ENCODE measurements around the gene ILKAP. TPM values are rescaled to one million over a fixed set of nuclear protein-coding genes. Genes with fewer than 3 reads are reported as not detected.

Gene ILKAP
- total and polyA plus RNA-seq, 7 experiments from 2014 or later: 40.6 to 126 (median 88.4) TPM

DNA sequence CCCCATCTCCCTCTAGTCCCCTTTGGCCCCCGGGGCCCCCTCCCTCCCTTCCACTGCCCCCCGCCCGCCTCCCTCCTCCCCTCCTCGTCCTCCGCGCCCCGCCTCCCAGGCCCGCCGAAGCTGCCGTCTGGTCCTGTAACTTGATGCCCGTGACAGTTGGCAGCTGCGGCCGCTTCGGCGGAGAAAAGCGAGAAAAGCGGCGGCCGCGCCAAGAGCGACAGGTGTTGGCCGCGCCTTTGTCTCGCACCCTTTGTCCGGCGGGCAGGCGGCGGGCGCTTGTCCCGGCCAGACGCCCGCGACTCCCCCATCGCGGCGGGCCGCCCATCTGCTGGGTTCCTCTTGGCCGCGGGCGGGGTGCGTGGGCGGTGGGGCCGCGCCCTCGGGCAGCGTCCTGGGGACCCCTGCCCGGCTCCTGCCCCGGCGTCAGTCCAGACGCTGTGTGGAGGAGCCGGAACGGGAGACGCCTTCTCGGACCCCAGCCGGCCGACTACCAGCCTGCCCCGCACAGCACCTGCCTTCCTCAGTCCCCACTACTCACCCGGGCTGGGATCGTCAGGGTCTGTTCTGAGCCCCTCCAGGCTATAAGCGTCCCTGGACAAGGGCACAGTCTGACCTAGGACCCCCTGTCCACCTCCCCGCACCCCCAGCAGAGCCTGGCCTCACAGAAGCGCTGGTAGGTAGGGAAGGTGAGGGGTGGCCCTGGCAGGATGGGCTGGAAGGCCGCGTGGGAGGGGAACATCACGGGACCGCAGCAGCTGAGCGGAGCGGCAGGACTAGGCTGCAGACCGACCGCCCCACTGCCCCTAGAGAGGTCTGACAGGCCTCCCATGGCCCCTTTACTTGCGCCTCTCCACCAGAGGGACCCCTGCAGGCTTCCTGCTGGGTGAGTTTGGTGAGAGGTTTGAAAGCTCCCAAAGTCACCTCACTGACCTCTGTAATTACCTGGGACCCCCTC is 37.5 kb upstream of the ILKAP start:
- peaks cover 3 to 40% (median 4%) of the 10 kb centered on the region in 5 donors for H3K27me3 Mint-ChIP-seq
- DNase-seq (no peak), ATAC-seq (no peak)
- H3K27ac ChIP-seq (ENCODE audit: low read depth, low read length): no peak overlapping the region
- H3K4me1 ChIP-seq (ENCODE audit: control insufficient read depth in 2 of 2, insufficient read depth in 2 of 2, low read length in 2 of 2): peaks cover 0 to 4% of the 10 kb centered on the region in 2 donors
- H3K4me3 Mint-ChIP-seq: peak overlapping the region; percentile 14 to 98 (median 83)
- POLR2A ChIA-PET: interaction anchor here (1.6 kb wide), 1 partner anchor 47 kb away, joined by 3 read pairs; the partner anchor contains the start of gene PER2
- H3K27ac Mint-ChIP-seq: peak overlapping the region in 3 of 9 donors; percentile 29 to 84 (median 60)
- CTCF ChIA-PET: no interaction called here
- intact Hi-C loops (cut with micrococcal nuclease): loop anchor here (1.0 to 2.0 kb wide), 4 partner anchors 10 to 47 kb away; partner anchors contain the start of genes ILKAP (in 1 of the 2) and PER2 (in 1 of the 2)
- H3K4me1 Mint-ChIP-seq: peaks cover 2 to 11% (median 8%) of the 10 kb centered on the region in 7 donors
- H3K9me3 ChIP-seq (ENCODE audit: control insufficient read depth in 2 of 3, low read length in 3 of 3): no peaks in the 10 kb centered on the region
- H3K4me3 ChIP-seq (ENCODE audit: low read length): no peak overlapping the region
- peaks cover 0 to 5% (median 0%) of the 10 kb centered on the region in 3 experiments for H3K36me3 ChIP-seq (ENCODE audit: control insufficient read depth in 2 of 3, insufficient read depth in 3 of 3, low read length in 3 of 3)
- peaks cover 0 to 11% (median 4%) of the 10 kb centered on the region in 5 donors for H3K36me3 Mint-ChIP-seq
- peaks cover 0 to 2% (median 0%) of the 10 kb centered on the region in 11 donors for H3K9me3 Mint-ChIP-seq
- peaks cover 0 to 11% of the 10 kb centered on the region in 2 donors for H3K27me3 ChIP-seq (ENCODE audit: control insufficient read depth in 2 of 2, insufficient read depth in 2 of 2, low read length in 2 of 2)

DNA sequence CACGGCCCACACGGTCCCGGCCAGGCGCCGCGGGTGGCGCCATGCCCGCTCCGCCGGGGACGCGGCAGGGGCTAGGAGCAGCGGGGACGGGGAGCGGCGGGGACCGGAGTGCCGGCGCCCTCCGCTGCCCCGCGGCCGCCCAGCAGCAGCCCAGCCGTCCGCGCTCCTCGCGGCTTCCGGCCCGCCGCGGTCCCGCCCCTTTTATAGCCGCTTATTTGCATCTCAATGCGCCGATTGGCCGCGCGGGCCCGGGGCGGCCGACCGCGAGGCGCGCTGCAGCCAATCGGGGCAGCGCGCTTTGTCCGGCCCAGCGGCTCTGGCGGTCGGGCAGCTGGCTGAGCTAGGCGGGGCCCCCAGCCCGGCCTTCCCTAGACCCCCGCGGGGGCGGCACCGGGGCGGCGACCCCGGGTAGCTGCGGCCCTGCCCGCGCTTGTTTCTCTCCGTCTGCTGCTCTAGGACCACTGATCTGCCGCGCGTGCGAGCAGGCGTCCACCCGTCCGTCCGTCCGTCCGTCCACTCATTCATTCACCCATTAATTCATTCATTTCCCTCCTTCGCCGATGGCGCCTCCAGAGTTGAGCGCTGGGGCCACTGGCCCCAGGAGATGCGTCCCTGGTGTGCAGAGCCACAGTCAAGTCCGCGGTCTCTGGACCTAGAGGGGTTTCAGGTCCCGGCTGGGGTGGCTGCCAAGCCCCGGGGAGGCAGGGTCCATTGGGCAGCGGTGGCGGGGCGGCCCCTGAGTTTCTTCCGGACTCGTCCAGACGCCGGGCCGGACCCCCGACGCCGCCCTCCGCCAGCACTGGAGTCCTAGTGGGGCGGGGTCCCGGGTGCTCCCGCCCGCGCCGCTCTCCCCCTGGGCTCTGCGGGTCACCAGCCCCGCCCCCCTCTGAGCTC is 36.6 kb upstream of the ILKAP start, which contains the start of gene HES6:
TSS of gene HES6 (minus strand) at position 176 of the 894 bp plus-strand sequence. CDS start at position 43, 133 bp downstream.
- CTCF ChIA-PET: interaction anchor here (1.1 kb wide), 1 partner anchor 555 kb away, joined by 3 read pairs; no protein-coding TSS in a partner anchor
- intact Hi-C loops (cut with micrococcal nuclease): loop anchor here (1.0 to 2.0 kb wide), 4 partner anchors 9 to 48 kb away; partner anchors contain the start of genes ILKAP (in 1 of the 2) and PER2 (in 1 of the 2)

DNA sequence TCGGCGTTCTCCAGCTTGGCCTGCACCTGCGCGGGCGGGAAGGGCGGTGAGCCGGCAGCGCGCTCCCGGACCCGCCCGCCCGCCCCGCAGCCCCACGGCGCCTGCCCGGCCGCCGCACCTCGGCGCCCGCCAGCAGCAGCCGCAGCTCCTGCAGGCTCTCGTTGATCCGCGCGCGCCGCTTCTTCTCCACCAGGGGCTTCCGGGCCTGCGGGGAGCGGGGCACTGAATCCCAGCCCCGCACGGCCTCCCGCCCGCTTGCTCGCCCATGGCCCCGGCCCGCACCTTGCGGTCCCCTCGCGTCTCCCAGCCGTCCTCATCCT is 36.0 kb upstream of the ILKAP start:
- ChIA-PET CTCF (interaction anchor here (1.1 kb wide), 1 partner anchor 555 kb away, joined by 3 read pairs; no protein-coding TSS in a partner anchor), POLR2A (interaction anchor here (1.6 kb wide), 1 partner anchor 49 kb away, joined by 3 read pairs; the partner anchor contains the start of gene PER2)
- ATAC-seq (peak; percentile 28), DNase-seq (peak in 2 of 9 donors; percentile 38 to 39)
- Mint-ChIP-seq H3K36me3 (peaks cover 0 to 4% (median 0%) of the 10 kb centered on the region in 5 donors), H3K27ac (no peak overlapping the region), H3K4me1 (peaks cover 2 to 17% (median 8%) of the 10 kb centered on the region in 7 donors), H3K27me3 (peaks cover 11 to 50% (median 16%) of the 10 kb centered on the region in 5 donors), H3K9me3 (peaks cover 0 to 2% (median 0%) of the 10 kb centered on the region in 11 donors), H3K4me3 (peak overlapping the region in 5 of 10 donors; percentile 16 to 98 (median 51))
- H3K4me3 ChIP-seq (ENCODE audit: low read length): no peak overlapping the region
- peaks cover 0 to 4% of the 10 kb centered on the region in 2 donors for H3K4me1 ChIP-seq (ENCODE audit: control insufficient read depth in 2 of 2, insufficient read depth in 2 of 2, low read length in 2 of 2)
- H3K36me3 ChIP-seq (ENCODE audit: control insufficient read depth in 2 of 3, insufficient read depth in 3 of 3, low read length in 3 of 3): no peaks in the 10 kb centered on the region
- peaks cover 0 to 16% of the 10 kb centered on the region in 2 donors for H3K27me3 ChIP-seq (ENCODE audit: control insufficient read depth in 2 of 2, insufficient read depth in 2 of 2, low read length in 2 of 2)
- intact Hi-C loops (cut with micrococcal nuclease): no loop called here
- no peak overlapping the region for H3K27ac ChIP-seq (ENCODE audit: low read depth, low read length)
- no peaks in the 10 kb centered on the region for H3K9me3 ChIP-seq (ENCODE audit: control insufficient read depth in 2 of 3, low read length in 3 of 3)

More for the DNA sequence above, 36.6 kb upstream of the ILKAP start, which contains the start of gene HES6:
- DNase-seq: peak; percentile 50 to 84 (median 61)
- H3K4me1 ChIP-seq (ENCODE audit: control insufficient read depth in 2 of 2, insufficient read depth in 2 of 2, low read length in 2 of 2): peaks cover 0 to 4% of the 10 kb centered on the region in 2 donors
- H3K9me3 ChIP-seq (ENCODE audit: control insufficient read depth in 2 of 3, low read length in 3 of 3): no peaks in the 10 kb centered on the region
- POLR2A ChIA-PET: interaction anchor here (1.6 kb wide), 1 partner anchor 48 kb away, joined by 3 read pairs; the partner anchor contains the start of gene PER2
- peaks cover 11 to 49% (median 13%) of the 10 kb centered on the region in 5 donors for H3K27me3 Mint-ChIP-seq
- H3K4me3 Mint-ChIP-seq: peak within 1 kb of the TSS; percentile 88 to 98 (median 94)
- H3K4me1 Mint-ChIP-seq: peaks cover 2 to 17% (median 8%) of the 10 kb centered on the region in 7 donors
- H3K36me3 Mint-ChIP-seq: peaks cover 0 to 6% (median 1%) of the 10 kb centered on the region in 5 donors
- peak within 1 kb of the TSS in 6 of 9 donors; percentile 28 to 86 (median 80) for H3K27ac Mint-ChIP-seq
- ATAC-seq: peak; percentile 90
- H3K9me3 Mint-ChIP-seq: peaks cover 0 to 2% (median 0%) of the 10 kb centered on the region in 11 donors
- H3K36me3 ChIP-seq (ENCODE audit: control insufficient read depth in 2 of 3, insufficient read depth in 3 of 3, low read length in 3 of 3): peaks cover 0 to under 1% (median 0%) of the 10 kb centered on the region in 3 experiments
- peak within 1 kb of the TSS; percentile 59 for H3K4me3 ChIP-seq (ENCODE audit: low read length)
- H3K27ac ChIP-seq (ENCODE audit: low read depth, low read length): no peak within 1 kb of the TSS
- peaks cover 0 to 16% of the 10 kb centered on the region in 2 donors for H3K27me3 ChIP-seq (ENCODE audit: control insufficient read depth in 2 of 2, insufficient read depth in 2 of 2, low read length in 2 of 2)

DNA sequence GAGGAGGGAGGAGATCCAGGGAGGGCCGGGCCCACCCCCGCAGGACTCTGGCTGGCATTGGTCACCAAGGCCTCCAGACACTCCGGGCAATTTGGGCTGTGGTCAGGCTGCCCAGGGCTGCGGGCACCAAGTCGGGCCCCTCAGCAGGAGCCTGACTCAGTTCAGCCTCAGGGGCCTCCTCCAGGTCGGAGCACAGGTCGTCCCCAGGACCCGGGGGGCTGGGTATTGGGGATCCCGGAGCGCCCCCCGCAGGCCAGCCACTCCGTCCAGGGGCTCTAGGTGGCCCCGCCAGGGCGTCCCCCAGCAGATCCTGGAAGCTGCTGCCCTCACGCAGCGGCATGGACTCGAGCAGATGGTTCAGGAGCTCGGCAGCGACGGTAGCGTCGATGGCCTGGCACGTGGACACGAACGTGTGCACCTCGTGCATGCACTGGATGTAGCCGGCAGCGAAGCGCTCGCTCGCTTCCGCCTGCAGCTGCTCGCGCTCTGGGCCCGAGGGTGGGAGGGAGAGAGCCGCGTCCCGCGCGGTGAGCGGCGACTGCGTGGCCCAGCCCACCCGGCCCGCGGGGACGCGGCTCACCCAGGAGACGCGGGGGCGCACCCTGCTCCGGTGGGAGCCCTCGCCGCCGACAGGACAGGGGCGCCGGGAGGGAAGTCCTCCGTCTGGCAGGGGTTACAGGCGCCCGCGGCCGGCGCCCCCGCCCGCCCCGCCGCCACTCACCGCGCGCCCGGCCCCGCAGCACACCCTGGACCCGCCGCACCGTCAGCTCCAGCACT is 35.5 kb upstream of the ILKAP start:
- Mint-ChIP-seq H3K36me3 (peaks cover 0 to 1% (median 0%) of the 10 kb centered on the region in 5 donors), H3K27ac (no peak overlapping the region), H3K9me3 (peaks cover 0 to 2% (median 0%) of the 10 kb centered on the region in 11 donors), H3K27me3 (peaks cover 11 to 53% (median 16%) of the 10 kb centered on the region in 5 donors), H3K4me1 (peaks cover 2 to 18% (median 8%) of the 10 kb centered on the region in 7 donors), H3K4me3 (peak overlapping the region in 8 of 10 donors; percentile 42 to 72 (median 58))
- Histone ChIP-seq H3K36me3 (ENCODE audit: control insufficient read depth in 2 of 3, insufficient read depth in 3 of 3, low read length in 3 of 3) (no peaks in the 10 kb centered on the region), H3K9me3 (ENCODE audit: control insufficient read depth in 2 of 3, low read length in 3 of 3) (no peaks in the 10 kb centered on the region), H3K4me3 (ENCODE audit: low read length) (no peak overlapping the region), H3K27ac (ENCODE audit: low read depth, low read length) (no peak overlapping the region), H3K27me3 (ENCODE audit: control insufficient read depth in 2 of 2, insufficient read depth in 2 of 2, low read length in 2 of 2) (peaks cover 0 to 16% of the 10 kb centered on the region in 2 donors), H3K4me1 (ENCODE audit: control insufficient read depth in 2 of 2, insufficient read depth in 2 of 2, low read length in 2 of 2) (peaks cover 0 to 4% of the 10 kb centered on the region in 2 donors)
- ATAC-seq (peak; percentile 43), DNase-seq (peak in 8 of 9 donors; percentile 31 to 54 (median 42))
- ChIA-PET POLR2A (interaction anchor here (1.6 kb wide), 1 partner anchor 50 kb away, joined by 3 read pairs; the partner anchor contains the start of gene PER2), CTCF (interaction anchor here (1.1 kb wide), 1 partner anchor 554 kb away, joined by 3 read pairs; no protein-coding TSS in a partner anchor)
- intact Hi-C loops (cut with micrococcal nuclease): no loop called here

DNA sequence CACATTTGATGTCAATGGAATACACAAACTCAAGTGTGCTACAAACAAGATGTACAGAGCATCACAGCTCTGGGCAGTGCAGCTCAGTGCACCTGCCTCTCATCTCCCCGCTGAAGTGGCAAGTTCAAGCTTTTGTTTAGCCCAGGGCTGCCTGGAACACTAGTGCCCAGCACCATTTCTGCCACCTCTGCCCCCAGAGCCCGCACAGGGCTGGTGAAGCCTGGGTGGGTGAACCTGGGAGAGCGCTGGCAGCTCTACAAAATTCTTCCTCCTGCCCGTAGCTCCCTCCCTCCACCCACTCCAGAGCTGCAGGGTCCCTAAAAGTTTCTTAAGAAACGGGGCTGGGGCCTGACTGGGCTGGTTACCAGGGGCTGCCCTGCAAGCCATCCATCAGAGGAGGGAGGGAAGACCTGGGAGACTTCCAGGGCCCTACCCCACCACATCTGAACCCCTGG is 34.8 kb upstream of the ILKAP start:
- no peak for ATAC-seq
- H3K9me3 Mint-ChIP-seq: peaks cover 0 to 6% (median 0%) of the 10 kb centered on the region in 11 donors
- ChIA-PET POLR2A (no interaction called here), CTCF (no interaction called here)
- Histone ChIP-seq H3K9me3 (ENCODE audit: control insufficient read depth in 2 of 3, low read length in 3 of 3) (no peaks in the 10 kb centered on the region), H3K27ac (ENCODE audit: low read depth, low read length) (no peak overlapping the region), H3K4me3 (ENCODE audit: low read length) (no peak overlapping the region), H3K36me3 (ENCODE audit: control insufficient read depth in 2 of 3, insufficient read depth in 3 of 3, low read length in 3 of 3) (no peaks in the 10 kb centered on the region), H3K27me3 (ENCODE audit: control insufficient read depth in 2 of 2, insufficient read depth in 2 of 2, low read length in 2 of 2) (peaks cover 0 to 16% of the 10 kb centered on the region in 2 donors), H3K4me1 (ENCODE audit: control insufficient read depth in 2 of 2, insufficient read depth in 2 of 2, low read length in 2 of 2) (peaks cover 0 to 4% of the 10 kb centered on the region in 2 donors)
- peak overlapping the region in 1 of 9 donors; percentile 44 for H3K27ac Mint-ChIP-seq
- peaks cover 2 to 25% (median 11%) of the 10 kb centered on the region in 7 donors for H3K4me1 Mint-ChIP-seq
- H3K36me3 Mint-ChIP-seq: peaks cover 0 to 1% (median 0%) of the 10 kb centered on the region in 5 donors
- peaks cover 11 to 59% (median 22%) of the 10 kb centered on the region in 5 donors for H3K27me3 Mint-ChIP-seq
- H3K4me3 Mint-ChIP-seq: peak overlapping the region; percentile 36 to 80 (median 59)
- intact Hi-C loops (cut with micrococcal nuclease): no loop called here
- DNase-seq: no peak
